Gastrocnemius medialis (tissue), 4 donors: ENCODE data around the gene SANBR.

Source experiments
- POLR2A ChIP-seq, 2 donors: fragments of 450-650 bp; IDR thresholded peaks; one replicate each; pipeline ENCODE4 v1.6.1; 2017; ENCODE audit warnings: antibody characterized with exemption in 2 of 2, mild to moderate bottlenecking in 2 of 2, moderate library complexity in 2 of 2
- TF ChIP-seq, protein P1 (sequence below), 5 experiments: fragments of 450-650 bp in 3 of 5; fragments of 200-600 bp in 2 of 5; sonication (generic) in 2 of 5; IDR thresholded peaks in 4 of 5; conservative IDR thresholded peaks in 1 of 5; 1 replicate in 4 of 5; 2 replicates in 1 of 5; pipeline ENCODE4 v1.5.1; 2016 to 2019; ENCODE audit warnings: antibody characterized with exemption in 5 of 5, mild to moderate bottlenecking in 3 of 5, moderate library complexity in 3 of 5

DNA sequence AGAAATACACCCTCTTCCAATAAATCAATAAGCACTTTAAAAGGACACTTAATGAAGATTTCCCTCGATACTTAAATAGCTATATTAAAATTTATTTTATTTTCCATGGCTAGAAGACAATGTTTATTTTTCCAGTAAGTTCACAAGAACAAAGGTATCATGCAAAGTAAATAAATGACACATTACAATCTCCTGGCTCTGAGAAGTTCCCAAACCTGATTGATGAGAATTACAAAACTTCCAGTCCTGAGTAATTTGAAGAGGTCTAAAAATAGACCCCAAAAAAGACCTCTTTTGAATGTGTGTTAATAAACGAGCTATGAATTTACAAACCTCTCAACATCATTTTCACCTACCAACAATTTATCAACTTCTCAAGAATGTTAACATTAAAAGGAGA, 49.7 kb upstream of the SANBR start:
- TF ChIP-seq, protein P1, sequence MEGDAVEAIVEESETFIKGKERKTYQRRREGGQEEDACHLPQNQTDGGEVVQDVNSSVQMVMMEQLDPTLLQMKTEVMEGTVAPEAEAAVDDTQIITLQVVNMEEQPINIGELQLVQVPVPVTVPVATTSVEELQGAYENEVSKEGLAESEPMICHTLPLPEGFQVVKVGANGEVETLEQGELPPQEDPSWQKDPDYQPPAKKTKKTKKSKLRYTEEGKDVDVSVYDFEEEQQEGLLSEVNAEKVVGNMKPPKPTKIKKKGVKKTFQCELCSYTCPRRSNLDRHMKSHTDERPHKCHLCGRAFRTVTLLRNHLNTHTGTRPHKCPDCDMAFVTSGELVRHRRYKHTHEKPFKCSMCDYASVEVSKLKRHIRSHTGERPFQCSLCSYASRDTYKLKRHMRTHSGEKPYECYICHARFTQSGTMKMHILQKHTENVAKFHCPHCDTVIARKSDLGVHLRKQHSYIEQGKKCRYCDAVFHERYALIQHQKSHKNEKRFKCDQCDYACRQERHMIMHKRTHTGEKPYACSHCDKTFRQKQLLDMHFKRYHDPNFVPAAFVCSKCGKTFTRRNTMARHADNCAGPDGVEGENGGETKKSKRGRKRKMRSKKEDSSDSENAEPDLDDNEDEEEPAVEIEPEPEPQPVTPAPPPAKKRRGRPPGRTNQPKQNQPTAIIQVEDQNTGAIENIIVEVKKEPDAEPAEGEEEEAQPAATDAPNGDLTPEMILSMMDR (IDR thresholded peaks at IDR 0.05 in 4 of 5, conservative IDR thresholded peaks at IDR 0.05 in 1 of 5): no peak
- TF ChIP-seq POLR2A (IDR thresholded peaks at IDR 0.05): no peak
